OCI-LY7 (cell line): ENCODE measurements around the gene DUSP28.

ENCODE experiments used
- EZH2phosphoT487 ChIP-seq: fragments of 200-600 bp; sonication (generic); IDR thresholded peaks from 2 replicates; pipeline ENCODE4 v1.6.1; 2018; ENCODE audit warnings: low read depth, borderline replicate concordance, mild to moderate bottlenecking, mixed run types, antibody characterized with exemption, low read length, moderate library complexity, mixed read lengths
- TF ChIP-seq, protein P1 (sequence below): fragments of 200-600 bp; sonication (generic); conservative IDR thresholded peaks from 2 replicates; pipeline ENCODE4 v1.5.1; 2014; ENCODE audit warnings: mild to moderate bottlenecking, antibody characterized with exemption, low read length, moderate library complexity, mixed read lengths

DNA sequence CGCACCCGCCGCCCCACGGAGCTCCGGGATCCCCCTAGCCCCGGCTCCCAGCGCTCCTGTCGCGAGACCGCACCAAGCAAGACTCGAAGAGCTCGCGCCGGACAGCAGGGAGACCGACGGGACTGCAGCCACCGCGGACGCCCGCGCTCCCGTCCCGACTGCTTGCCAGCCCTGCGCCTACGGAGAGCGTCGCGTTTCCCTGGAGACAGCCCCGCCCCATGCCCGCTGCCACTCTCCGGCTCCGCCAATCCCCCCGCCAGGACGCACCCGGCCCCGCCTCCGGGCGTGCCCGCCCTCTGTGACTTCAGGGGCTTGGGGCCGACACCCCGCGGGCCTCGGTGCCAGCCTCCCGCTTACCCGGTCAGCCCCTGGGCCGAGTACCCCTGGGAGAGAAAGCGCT lies 2.3 kb upstream of the DUSP28 start, which contains the start of gene ANKMY1:
- TF ChIP-seq, protein P1, sequence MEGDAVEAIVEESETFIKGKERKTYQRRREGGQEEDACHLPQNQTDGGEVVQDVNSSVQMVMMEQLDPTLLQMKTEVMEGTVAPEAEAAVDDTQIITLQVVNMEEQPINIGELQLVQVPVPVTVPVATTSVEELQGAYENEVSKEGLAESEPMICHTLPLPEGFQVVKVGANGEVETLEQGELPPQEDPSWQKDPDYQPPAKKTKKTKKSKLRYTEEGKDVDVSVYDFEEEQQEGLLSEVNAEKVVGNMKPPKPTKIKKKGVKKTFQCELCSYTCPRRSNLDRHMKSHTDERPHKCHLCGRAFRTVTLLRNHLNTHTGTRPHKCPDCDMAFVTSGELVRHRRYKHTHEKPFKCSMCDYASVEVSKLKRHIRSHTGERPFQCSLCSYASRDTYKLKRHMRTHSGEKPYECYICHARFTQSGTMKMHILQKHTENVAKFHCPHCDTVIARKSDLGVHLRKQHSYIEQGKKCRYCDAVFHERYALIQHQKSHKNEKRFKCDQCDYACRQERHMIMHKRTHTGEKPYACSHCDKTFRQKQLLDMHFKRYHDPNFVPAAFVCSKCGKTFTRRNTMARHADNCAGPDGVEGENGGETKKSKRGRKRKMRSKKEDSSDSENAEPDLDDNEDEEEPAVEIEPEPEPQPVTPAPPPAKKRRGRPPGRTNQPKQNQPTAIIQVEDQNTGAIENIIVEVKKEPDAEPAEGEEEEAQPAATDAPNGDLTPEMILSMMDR = no peak
- TF ChIP-seq EZH2phosphoT487 = no peak
